Measurements from ENCODE around the gene SMYD1.

SMYD1 gene

GRCh38 chr2:88057437-88057844 lies 10.2 kb upstream of the SMYD1 start:
- DNase-seq = no peak

DNA sequence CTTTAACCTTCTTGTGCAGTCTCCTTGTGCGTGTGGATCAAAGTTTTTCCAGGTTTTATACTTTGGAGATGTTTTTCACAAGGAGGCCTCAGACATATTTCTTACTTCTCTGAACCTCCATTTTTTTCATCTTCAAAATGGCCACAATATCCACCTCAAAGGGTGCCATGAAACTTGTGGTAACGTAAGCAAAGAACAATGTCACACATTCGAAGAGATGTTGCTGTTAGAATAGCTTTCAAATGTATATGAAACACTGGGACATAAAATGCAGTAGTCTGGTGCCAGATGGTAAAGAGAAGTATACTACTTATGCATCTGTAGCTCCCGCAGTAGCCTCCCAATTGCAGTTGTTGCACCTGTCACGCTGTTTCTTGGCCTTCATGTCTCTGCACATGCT lies 9.4 kb upstream of the SMYD1 start:
- DNase-seq = no peak

DNA sequence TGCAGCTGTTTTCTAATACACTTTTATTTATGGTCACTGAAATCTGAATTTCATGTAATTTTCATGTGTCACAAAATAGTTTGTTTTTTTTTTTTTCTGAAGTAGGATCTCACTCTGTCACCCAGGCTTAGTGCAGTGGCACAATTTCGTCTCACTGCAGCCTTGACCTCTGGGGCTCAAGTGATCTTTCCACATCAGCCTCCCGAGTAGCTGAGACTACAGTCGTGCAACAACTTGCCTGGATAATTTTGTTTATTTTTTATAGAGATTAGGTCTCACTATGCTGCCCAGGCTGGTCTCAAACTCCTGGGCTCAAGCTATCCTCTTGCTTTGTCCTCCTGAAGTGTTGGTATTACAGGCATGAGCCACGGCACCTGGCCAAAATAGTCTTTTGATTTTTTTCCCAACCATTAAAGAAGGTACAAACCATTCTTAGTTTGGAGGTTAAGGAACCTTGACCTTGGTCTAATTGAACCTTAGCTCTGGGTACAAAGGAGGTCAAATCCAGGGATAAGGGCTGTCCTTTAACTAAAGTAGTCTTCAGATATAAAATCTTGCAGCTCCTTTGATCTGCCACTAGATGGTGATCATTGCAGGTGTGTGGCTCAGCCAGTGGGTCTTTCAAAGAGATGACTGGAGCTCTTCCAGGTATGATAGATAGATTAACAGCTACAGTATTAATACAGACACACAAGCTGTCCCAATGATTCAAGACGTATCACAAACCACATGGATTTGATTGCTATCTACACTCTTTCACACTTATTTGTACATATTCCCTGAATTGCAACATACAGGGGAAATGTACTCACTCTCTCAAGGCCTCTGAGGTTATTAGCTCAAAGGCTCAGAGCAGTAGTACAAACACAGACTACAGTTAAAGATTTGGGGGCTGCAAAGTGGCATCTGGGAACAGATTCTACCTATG lies 7.4 kb upstream of the SMYD1 start:
- DNase-seq = no peak

- DNase-seq = no peak
Measured at GRCh38 chr2:88060907-88061275, 6.7 kb upstream of the SMYD1 start.

DNA sequence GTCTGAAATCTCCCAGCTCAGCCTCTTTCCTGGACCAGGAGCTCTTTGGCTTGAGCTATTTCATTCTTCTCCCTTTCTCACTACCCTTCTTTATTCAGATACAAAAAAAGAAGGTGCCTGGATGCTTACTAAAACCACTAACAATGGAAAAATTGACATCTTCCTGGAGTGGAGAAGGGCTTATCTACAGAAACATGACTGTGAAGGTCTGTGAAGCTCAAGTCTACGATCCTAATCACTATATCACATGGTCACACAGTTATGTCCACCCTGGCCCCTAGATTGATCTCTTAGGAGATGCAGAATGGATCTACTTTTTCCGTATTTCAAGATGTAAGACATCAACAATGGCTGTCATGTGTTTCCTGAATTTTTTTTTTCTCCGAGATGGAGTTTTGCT lies 6.3 kb upstream of the SMYD1 start:
- DNase-seq = no peak

- no peak for DNase-seq
Measured at GRCh38 chr2:88066543-88066942, 1.1 kb upstream of the SMYD1 start.

GRCh38 chr2:88067189-88067588 lies 436 bp upstream of the SMYD1 start:
- DNase-seq = no peak

GRCh38 chr2:88068044-88068443 lies 419 bp downstream of the SMYD1 start:
- DNase-seq = no peak

GRCh38 chr2:88069117-88069516 lies 1.5 kb downstream of the SMYD1 start:
- DNase-seq = no peak

DNA sequence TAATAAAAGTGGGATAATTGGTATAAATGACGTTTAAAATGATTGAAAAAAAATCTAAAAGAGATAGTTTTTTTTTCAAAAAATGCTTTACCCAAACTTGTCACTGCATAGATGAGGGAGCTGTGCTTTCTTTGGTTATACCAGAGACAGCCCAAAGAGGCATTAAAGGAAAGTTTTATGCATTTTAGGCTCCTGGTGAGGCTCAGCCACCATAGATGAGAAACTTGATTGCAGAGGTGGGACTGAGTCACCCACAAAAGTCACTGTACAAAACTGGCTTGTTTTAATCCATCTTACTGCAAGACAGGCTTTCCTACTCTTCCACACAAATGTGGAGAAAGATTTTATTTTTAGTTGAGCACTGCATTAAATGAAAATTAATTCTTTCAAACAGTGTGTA lies 2.4 kb downstream of the SMYD1 start:
- no peak for DNase-seq

DNA sequence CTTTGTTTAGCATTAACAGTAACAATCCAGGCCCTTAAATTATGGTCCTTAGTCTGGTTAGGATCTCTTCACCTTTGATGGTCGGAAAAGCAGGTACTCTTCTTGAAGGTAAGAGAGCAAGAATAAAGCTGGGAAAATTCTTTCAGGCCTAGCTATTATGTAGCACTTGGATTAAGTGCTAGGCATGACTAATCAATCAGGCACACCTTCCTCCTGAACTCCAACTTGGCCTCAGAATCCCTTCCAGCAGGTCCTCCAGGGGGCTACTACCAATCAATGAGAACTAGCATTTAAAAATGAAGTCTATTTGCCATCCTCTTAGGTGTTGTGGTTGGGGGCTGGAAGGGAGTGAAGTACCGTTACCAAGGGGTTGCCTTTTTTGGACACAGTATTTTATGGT lies 3.7 kb downstream of the SMYD1 start:
- no peak for DNase-seq

DNA sequence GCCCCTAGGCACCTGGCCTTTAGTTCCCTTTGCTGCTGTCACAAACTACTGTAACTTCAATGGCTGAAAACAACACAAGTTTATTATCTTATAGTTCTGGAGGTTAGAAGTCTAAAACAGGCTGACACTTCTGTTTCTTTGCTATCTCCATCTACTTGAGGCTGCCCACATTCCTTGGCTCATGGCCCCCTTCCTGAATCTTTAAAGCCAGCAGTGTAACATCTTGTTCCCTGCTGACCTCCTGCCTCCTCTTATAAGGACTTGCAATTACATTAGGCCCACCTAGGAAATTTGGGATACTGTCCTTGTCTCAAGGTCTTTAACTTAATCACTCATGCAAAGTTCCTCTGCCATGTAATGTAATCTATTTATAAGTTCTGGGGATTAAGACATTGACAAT lies 6.5 kb downstream of the SMYD1 start:
- no peak for DNase-seq

DNA sequence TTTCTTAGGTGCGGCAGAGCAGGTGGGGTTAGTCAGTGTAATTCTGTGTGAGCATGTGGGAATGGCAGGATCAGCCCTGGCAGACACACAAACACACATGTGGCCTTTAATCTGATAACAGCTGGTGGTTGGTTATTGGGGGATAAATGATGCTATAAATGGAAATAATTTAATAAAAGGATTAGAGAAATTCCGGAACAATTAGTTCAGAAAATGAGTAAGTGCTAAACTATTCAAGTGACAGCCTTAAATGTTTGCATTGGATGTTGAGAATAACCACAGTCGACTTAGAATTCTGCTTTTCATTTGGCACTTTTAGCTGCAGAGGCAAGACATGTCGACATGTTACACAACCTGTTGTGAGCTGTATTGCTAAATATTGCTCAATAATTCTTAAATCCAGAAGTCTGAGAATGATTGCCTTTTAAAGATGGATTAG lies 7.2 kb downstream of the SMYD1 start:
- no peak for DNase-seq

GRCh38 chr2:88077080-88077479 lies 9.5 kb downstream of the SMYD1 start:
- DNase-seq = no peak

- DNase-seq = no peak
Measured at GRCh38 chr2:88078643-88079172, 11.1 kb downstream of the SMYD1 start.

DNA sequence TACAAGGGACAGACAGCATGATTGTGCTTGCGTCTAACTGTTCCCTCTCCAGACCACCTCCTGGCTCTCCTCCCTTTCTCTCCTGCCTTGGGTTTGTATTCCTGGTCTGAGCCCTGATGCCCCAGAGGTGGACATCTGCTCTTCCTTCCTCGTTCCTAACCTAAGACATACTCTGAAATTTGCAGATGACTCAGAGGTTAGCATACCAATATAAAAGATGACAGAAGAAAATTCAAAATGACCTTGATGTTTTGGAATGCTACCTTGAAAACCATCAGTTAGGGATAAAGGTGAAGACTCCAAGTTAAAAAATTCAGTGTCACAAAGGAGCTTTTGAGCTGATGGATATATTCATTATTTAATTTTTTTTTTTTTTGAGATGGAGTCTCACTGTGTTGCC lies 12.9 kb downstream of the SMYD1 start:
- no peak for DNase-seq

DNA sequence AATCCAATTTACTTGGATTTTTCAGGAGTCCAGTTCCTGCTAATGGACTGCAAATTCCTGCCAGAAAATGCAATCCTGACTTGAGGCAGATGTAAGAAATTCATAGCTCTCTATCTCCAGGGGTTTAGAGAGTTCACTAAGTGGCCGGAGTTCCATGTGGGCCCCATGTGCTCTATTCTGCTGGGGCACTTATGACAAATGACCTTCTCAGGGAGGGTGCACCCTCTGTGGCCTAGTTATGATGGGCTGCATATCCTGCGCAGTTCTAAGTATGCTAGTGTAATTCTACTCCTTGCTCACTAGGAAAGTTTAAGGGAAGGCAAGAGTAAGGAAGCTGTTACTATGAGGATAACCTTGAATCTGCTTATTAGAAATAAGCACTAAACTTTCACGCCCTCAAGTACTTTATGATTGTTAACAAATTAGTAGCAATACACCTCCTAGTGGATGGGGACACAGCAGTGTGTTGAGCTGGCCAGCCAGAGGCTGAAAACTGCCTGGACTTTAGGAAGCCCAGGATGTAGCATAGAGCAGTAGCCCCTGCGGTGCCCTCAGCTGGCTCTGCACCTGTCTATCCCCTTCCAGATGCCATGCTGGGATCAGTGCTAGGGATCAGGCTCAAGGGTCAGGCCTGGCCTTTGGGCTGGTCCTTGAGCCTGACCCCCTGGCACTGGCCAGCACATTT lies 14.4 kb downstream of the SMYD1 start:
- DNase-seq = no peak

DNA sequence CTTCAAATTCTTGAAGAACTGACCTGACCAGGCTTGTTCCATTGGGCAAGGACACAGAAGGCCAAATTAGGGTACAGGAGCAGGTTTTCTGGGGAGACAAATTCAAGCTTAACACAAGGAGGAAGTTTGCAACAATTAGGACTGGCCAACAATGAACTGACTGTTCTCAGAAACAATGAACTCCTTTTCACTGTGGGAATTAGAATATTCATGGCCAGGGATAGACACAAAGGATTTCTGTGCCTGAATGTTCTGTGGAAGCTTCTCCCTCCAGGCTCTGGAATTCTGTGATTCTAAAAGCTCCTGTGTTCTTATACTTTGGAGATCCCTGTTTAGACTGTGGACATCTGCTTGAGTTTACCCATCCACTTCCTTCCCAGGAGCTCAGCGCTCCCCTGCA lies 15.2 kb downstream of the SMYD1 start:
- no peak for DNase-seq

GRCh38 chr2:88085099-88085498 lies 17.5 kb downstream of the SMYD1 start:
- DNase-seq = no peak

- no peak for DNase-seq
Measured at GRCh38 chr2:88085602-88086001, 18.0 kb downstream of the SMYD1 start.

GRCh38 chr2:88086401-88086800 lies 18.8 kb downstream of the SMYD1 start:
- DNase-seq = no peak

DNA sequence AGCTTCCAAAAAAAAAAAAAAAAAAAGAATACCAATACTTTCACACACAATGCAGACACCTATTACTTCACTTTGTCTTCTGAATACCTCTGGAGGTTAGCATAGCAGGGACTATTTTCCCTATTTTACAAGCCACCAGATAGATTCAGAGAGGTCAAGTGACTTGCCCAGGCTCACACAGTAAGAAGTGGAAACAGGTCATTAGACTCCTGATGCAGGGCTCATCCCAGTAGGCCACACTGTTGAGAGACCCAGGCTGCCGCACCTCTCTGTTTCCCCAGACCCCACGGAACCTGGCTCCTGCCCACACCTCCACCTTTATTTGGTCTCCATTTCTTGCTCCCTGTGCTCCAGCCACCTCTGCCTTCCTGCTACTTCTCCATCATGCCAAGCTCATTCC lies 19.4 kb downstream of the SMYD1 start:
- no peak for DNase-seq

GRCh38 chr2:88087763-88088162 lies 20.1 kb downstream of the SMYD1 start:
- DNase-seq = no peak

DNA sequence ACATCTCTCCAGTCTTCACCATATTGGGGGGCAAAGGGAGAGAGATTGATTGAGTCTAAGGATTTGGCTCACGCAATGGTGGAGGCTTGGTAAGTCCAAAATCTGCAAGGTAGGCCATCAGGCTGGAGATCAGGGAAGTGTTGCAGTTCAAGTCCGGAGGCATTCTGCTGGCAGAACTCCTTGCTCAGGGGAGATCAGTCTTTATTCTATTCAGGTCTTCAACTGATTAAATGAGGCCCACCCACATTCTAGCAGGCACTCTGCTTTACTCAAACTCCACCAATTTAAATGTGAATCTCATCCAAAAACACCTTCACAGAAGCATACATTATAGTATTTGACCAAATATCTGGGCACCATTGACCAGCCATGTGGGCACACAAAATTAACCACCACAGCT lies 21.4 kb downstream of the SMYD1 start:
- DNase-seq = no peak
